Esophagus squamous epithelium (tissue), 4 donors: Measurements from ENCODE around the gene ROPN1L.

ENCODE experiments used
- POLR2A ChIP-seq, 4 donors: fragments of 450-650 bp; IDR thresholded peaks; one replicate each; pipeline ENCODE4 v1.6.1; 2017; ENCODE audit warnings: antibody characterized with exemption in 4 of 4, mild to moderate bottlenecking in 4 of 4, moderate library complexity in 3 of 4
- TF ChIP-seq, protein P1 (sequence below), 6 experiments: fragments of 450-650 bp in 4 of 6; fragments of 200-600 bp in 2 of 6; sonication (generic) in 2 of 6; IDR thresholded peaks; one replicate each; pipeline ENCODE4 v1.5.1; 2016 to 2019; ENCODE audit warnings: antibody characterized with exemption in 6 of 6, mild to moderate bottlenecking in 4 of 6, moderate library complexity in 4 of 6

DNA sequence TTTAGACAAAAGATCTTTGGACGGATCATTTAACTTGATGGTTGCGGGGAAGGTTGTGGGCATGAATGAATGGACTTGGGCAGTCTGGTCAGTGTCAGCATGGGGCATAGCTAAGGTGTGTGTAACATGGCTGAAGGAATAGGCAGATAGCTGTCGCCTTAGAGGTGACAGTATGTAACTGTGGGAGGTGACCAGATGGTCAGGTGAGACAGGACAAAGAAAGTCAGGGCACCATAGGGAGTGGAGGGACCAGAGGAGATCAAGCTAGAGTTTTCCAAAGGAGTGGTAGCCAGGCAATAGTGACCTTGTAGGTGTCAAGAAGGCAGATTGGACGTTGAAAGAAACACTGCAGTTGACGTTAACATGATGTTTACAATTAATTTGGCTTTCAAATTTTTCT is 45.1 kb upstream of the ROPN1L start:
- TF ChIP-seq, protein P1, sequence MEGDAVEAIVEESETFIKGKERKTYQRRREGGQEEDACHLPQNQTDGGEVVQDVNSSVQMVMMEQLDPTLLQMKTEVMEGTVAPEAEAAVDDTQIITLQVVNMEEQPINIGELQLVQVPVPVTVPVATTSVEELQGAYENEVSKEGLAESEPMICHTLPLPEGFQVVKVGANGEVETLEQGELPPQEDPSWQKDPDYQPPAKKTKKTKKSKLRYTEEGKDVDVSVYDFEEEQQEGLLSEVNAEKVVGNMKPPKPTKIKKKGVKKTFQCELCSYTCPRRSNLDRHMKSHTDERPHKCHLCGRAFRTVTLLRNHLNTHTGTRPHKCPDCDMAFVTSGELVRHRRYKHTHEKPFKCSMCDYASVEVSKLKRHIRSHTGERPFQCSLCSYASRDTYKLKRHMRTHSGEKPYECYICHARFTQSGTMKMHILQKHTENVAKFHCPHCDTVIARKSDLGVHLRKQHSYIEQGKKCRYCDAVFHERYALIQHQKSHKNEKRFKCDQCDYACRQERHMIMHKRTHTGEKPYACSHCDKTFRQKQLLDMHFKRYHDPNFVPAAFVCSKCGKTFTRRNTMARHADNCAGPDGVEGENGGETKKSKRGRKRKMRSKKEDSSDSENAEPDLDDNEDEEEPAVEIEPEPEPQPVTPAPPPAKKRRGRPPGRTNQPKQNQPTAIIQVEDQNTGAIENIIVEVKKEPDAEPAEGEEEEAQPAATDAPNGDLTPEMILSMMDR (IDR thresholded peaks at IDR 0.05), result no peak
- TF ChIP-seq POLR2A (IDR thresholded peaks at IDR 0.05), result no peak
